Transverse colon (tissue), 4 donors: ENCODE measurements around the gene ISL1. TPM values are rescaled to one million over a fixed set of nuclear protein-coding genes. Genes with fewer than 3 reads are reported as not detected.

Experiments used
- DNase-seq: peaks from one replicate; pipeline ENCODE4 v3.0.0-alpha.2; 2019
- H3K27ac ChIP-seq, 4 donors: fragments of 200-600 bp; sonication (generic); 2 replicates each; pipeline ENCODE4 v1.5.1; 2016 to 2018; ENCODE audit warnings: inconsistent platforms in 4 of 4
- H3K27me3 ChIP-seq: fragments of 200-600 bp; sonication (generic); 2 replicates; pipeline ENCODE4 v1.5.1; 2017; ENCODE audit warnings: inconsistent platforms
- H3K36me3 ChIP-seq, 4 donors: fragments of 200-600 bp; sonication (generic); 2 replicates each; pipeline ENCODE4 v1.5.1; 2017 to 2019; ENCODE audit warnings: inconsistent platforms in 4 of 4
- H3K4me1 ChIP-seq, 4 donors: fragments of 200-600 bp; sonication (generic); 2 replicates each; pipeline ENCODE4 v1.5.1; 2017 to 2020; ENCODE audit warnings: inconsistent platforms in 4 of 4
- H3K4me3 ChIP-seq, 4 donors: fragments of 200-600 bp; sonication (generic); 1 replicate in 1 of 4; 2 replicates in 3 of 4; pipeline versions ENCODE4 v1.5.1 to v1.6.1; 2017 to 2019; ENCODE audit warnings: inconsistent platforms in 4 of 4
- H3K9me3 ChIP-seq, 2 donors: fragments of 200-600 bp; sonication (generic); 2 replicates each; pipeline ENCODE4 v1.5.1; 2017 to 2019; ENCODE audit warnings: inconsistent platforms in 2 of 2
- CTCF ChIP-seq, 5 experiments: fragments of 200-600 bp in 3 of 5; fragments of 450-650 bp in 2 of 5; sonication (generic) in 3 of 5; IDR thresholded peaks; 1 replicate in 2 of 5; 2 replicates in 3 of 5; pipeline ENCODE4 v1.5.1; 2016 to 2017; ENCODE audit warnings: antibody characterized with exemption in 5 of 5, inconsistent platforms in 3 of 5, mild to moderate bottlenecking in 2 of 5, moderate library complexity in 1 of 5
- EP300 ChIP-seq: sonication (generic); formaldehyde crosslinking; IDR thresholded peaks from one replicate; pipeline ENCODE4 v1.6.1; 2017; ENCODE audit warnings: antibody characterized with exemption, low read depth
- POLR2A ChIP-seq: fragments of 450-650 bp; IDR thresholded peaks from one replicate; pipeline ENCODE4 v1.6.1; 2016; ENCODE audit warnings: antibody characterized with exemption, mild to moderate bottlenecking, moderate library complexity
- POLR2AphosphoS5 ChIP-seq, 3 donors: sonication (generic); formaldehyde crosslinking; IDR thresholded peaks; one replicate each; pipeline ENCODE4 v1.6.1; 2016; ENCODE audit warnings: antibody characterized with exemption in 3 of 3
- WGBS, 2 donors: methylation state at CpG; one replicate each; pipeline ENCODE4 v1.1.5; 2018; ENCODE audit warnings: low coverage in 1 of 2; 5-methylcytosine and 5-hydroxymethylcytosine counted together
- in situ Hi-C, 4 donors: fragments of 200-750 bp; cut with MboI; loops; one replicate each; pipeline versions ENCODE4 v1.15.0 to v1.15.1; 2017; ENCODE audit warnings: low sequenced_read_pairs in 3 of 4, low pct_ligation_motif_present in 1 of 4, low pct_unique_long_range_greater_than_20kb in 1 of 4
- intact Hi-C: fragments of 100-400 bp; cut with DNase I; formaldehyde crosslinking; loops from one replicate; pipeline ENCODE4 v1.15.1; 2023; ENCODE audit warnings: low total_unique reads
- total RNA-seq, 4 donors: library from RNA; depleted of rRNA; stranded (reverse); fragments of >200 nt; gene quantifications; one replicate each; pipeline ENCODE4 v1.1.0, GENCODE V29; 2016

The ISL1 gene
- total RNA-seq, 4 donors from 2014 or later, result 0.41 to 0.48 TPM; not detected in 2

- Histone ChIP-seq H3K9me3 (no peaks in the 10 kb centered on the region), H3K4me3 (no peak overlapping the region), H3K27ac (no peak overlapping the region), H3K27me3 (peaks cover 57% of the 10 kb centered on the region), H3K4me1 (peaks cover 0 to 14% (median 0%) of the 10 kb centered on the region in 4 donors), H3K36me3 (no peaks in the 10 kb centered on the region)
- intact Hi-C loops, result no loop called here
- WGBS, 2 donors, result 21 to 46% methylated on average over 2 to 3 of the region's 3 CpGs
- TF ChIP-seq POLR2AphosphoS5 (IDR thresholded peaks at IDR 0.05), result no peak
- no peak for TF ChIP-seq POLR2A
- no peak for TF ChIP-seq CTCF (IDR thresholded peaks at IDR 0.05)
- no peak for TF ChIP-seq EP300
- no peak for DNase-seq
- in situ Hi-C loops, result no loop called here
Observed at GRCh38 chr5:51376509-51376908, 6.7 kb upstream of the ISL1 start.

GRCh38 chr5:51377151-51378060, 5.8 kb upstream of the ISL1 start:
- in situ Hi-C loops, result no loop called here
- Histone ChIP-seq H3K9me3 (no peaks in the 10 kb centered on the region), H3K4me1 (peaks cover 0 to 14% (median 0%) of the 10 kb centered on the region in 4 donors), H3K4me3 (no peak overlapping the region), H3K27ac (no peak overlapping the region), H3K36me3 (no peaks in the 10 kb centered on the region), H3K27me3 (peaks cover 66% of the 10 kb centered on the region)
- WGBS, 2 donors, result 34 to 45% methylated on average over 15 to 40 of the region's 40 CpGs
- no peak for DNase-seq
- no peak for TF ChIP-seq POLR2AphosphoS5 (IDR thresholded peaks at IDR 0.05)
- TF ChIP-seq EP300, result no peak
- no peak for TF ChIP-seq POLR2A
- TF ChIP-seq CTCF (IDR thresholded peaks at IDR 0.05), result no peak
- intact Hi-C loops, result no loop called here

- in situ Hi-C loops, result no loop called here
- H3K27me3 ChIP-seq, result peaks cover 72% of the 10 kb centered on the region
- no peak overlapping the region for H3K27ac ChIP-seq
- DNase-seq, result no peak
- intact Hi-C loops, result no loop called here
- TF ChIP-seq POLR2AphosphoS5 (IDR thresholded peaks at IDR 0.05) (no peak), POLR2A (no peak), EP300 (no peak), CTCF (IDR thresholded peaks at IDR 0.05) (no peak)
- H3K4me1 ChIP-seq, result peaks cover 0 to 14% (median 2%) of the 10 kb centered on the region in 4 donors
- no peaks in the 10 kb centered on the region for H3K9me3 ChIP-seq
- H3K4me3 ChIP-seq, result no peak overlapping the region
- no peaks in the 10 kb centered on the region for H3K36me3 ChIP-seq
- WGBS, 2 donors, result 16 to 29% methylated on average over 4 to 12 of the region's 12 CpGs
Observed at GRCh38 chr5:51378061-51378409, 5.2 kb upstream of the ISL1 start.

GRCh38 chr5:51378448-51379330, 4.6 kb upstream of the ISL1 start:
- no peaks in the 10 kb centered on the region for H3K9me3 ChIP-seq
- H3K27me3 ChIP-seq, result peaks cover 79% of the 10 kb centered on the region
- peaks cover 0 to 17% (median 6%) of the 10 kb centered on the region in 4 donors for H3K4me1 ChIP-seq
- H3K4me3 ChIP-seq, result peak overlapping the region in 1 of 4 donors; percentile 19
- in situ Hi-C loops (no loop called here), intact Hi-C loops (no loop called here)
- TF ChIP-seq POLR2A (no peak), POLR2AphosphoS5 (IDR thresholded peaks at IDR 0.05) (no peak), EP300 (no peak), CTCF (IDR thresholded peaks at IDR 0.05) (no peak)
- no peak overlapping the region for H3K27ac ChIP-seq
- WGBS, 2 donors, result 0 to 11% methylated on average over 1 to 37 of the region's 37 CpGs
- no peaks in the 10 kb centered on the region for H3K36me3 ChIP-seq
- no peak for DNase-seq
